Common myeloid progenitor, CD34-positive (primary cell): Measurements from ENCODE around the gene TAF11L7.
"Not testable (repeated sequence)": the region's sequence is repeated elsewhere in the genome, so short reads cannot be mapped to it uniquely, and the experiment has no call there.

ENCODE experiments used
- CTCF ChIA-PET: fragments of 350-600 bp; sonication (Branson Sonifier 250); formaldehyde crosslinking; loops from one replicate; lab custom pipeline; 2021; ENCODE audit warnings: antibody characterized with exemption; lab: Charles Lee
- POLR2A ChIA-PET: fragments of 350-600 bp; sonication (Branson Sonifier 250); formaldehyde crosslinking; loops from one replicate; lab custom pipeline; 2021; ENCODE audit warnings: antibody characterized with exemption; lab: Charles Lee
- DNase-seq, 3 donors: peaks; one replicate each; pipeline versions ENCODE4 v3.0.0 to v3.0.0-alpha.2; 2013
- H3K27ac ChIP-seq, 2 experiments: 1 replicate in 1 of 2; 2 replicates in 1 of 2; pipeline ENCODE4 v1.7.0; 2013; ENCODE audit warnings: inconsistent platforms in 2 of 2, low read length in 2 of 2, mild to moderate bottlenecking in 2 of 2, low read depth in 1 of 2, moderate library complexity in 1 of 2; ENCODE audit not compliant: severe bottlenecking in 2 of 2, insufficient read depth in 1 of 2, poor library complexity in 1 of 2
- H3K27me3 ChIP-seq, 5 experiments: replicated peaks in 2 of 5; 1 replicate in 3 of 5; 2 replicates in 2 of 5; pipeline versions ENCODE4 v1.6.1 to v1.7.0; 2013; ENCODE audit warnings: low read length in 4 of 5, mild to moderate bottlenecking in 2 of 5, moderate library complexity in 2 of 5, inconsistent platforms in 1 of 5; ENCODE audit not compliant: insufficient read depth in 5 of 5, control insufficient read depth in 4 of 5
- H3K36me3 ChIP-seq, 4 experiments: 1 replicate in 2 of 4; 2 replicates in 2 of 4; pipeline versions ENCODE4 v1.6.1 to v1.7.0; 2013; ENCODE audit warnings: low read length in 3 of 4, control low read depth in 1 of 4, mild to moderate bottlenecking in 1 of 4; ENCODE audit not compliant: control insufficient read depth in 4 of 4, insufficient read depth in 4 of 4
- H3K4me1 ChIP-seq, 4 experiments: 1 replicate in 3 of 4; 2 replicates in 1 of 4; pipeline versions ENCODE4 v1.6.1 to v1.7.1; 2013; ENCODE audit warnings: low read length in 3 of 4, mild to moderate bottlenecking in 3 of 4, control low read depth in 1 of 4, inconsistent platforms in 1 of 4, moderate library complexity in 1 of 4; ENCODE audit not compliant: control insufficient read depth in 4 of 4, insufficient read depth in 4 of 4; ENCODE audit errors: control extremely low read depth in 1 of 4
- H3K4me3 ChIP-seq, 7 experiments: 1 replicate in 4 of 7; 2 replicates in 3 of 7; pipeline versions ENCODE4 v1.5.1 to v1.7.0; 2013; ENCODE audit warnings: mild to moderate bottlenecking in 7 of 7, low read length in 6 of 7, moderate library complexity in 6 of 7, inconsistent platforms in 2 of 7, low read depth in 2 of 7, control low read depth in 1 of 7; ENCODE audit not compliant: insufficient read depth in 4 of 7, control insufficient read depth in 1 of 7; ENCODE audit errors: extremely low read depth in 1 of 7
- H3K9me3 ChIP-seq, 5 experiments: 1 replicate in 4 of 5; 2 replicates in 1 of 5; pipeline versions ENCODE4 v1.6.1 to v1.7.1; 2013; ENCODE audit warnings: low read length in 4 of 5, mild to moderate bottlenecking in 2 of 5, inconsistent platforms in 1 of 5, low read depth in 1 of 5, moderate library complexity in 1 of 5; ENCODE audit not compliant: control insufficient read depth in 4 of 5, insufficient read depth in 2 of 5; ENCODE audit errors: control extremely low read depth in 1 of 5
- WGBS: methylation state at CpG from one replicate; pipeline ENCODE4 v1.1.5; 2013; ENCODE audit not compliant: insufficient coverage; 5-methylcytosine and 5-hydroxymethylcytosine counted together

TAF11L7 gene

DNA sequence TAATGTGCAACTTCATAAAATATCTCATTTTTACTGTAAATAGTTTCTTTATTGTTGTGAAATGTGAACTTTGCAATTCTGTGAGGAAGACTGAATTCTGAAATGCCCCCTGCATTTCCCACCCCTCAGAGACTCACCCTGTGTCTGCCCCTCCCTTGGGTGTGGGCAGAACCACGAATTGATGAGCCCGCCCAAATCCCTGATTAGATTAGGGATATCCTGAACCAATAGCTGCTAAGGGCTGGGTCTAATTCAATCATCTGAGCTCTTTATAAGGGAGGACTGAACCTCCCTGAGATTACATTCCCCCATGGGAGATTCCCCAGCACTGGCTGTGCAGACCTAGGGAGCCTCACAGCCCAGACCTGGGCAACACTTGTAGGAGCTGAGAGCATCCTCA, 24.5 kb upstream of the TAF11L7 start, which contains the start of gene TAF11L12:
Gene TAF11L12 (plus strand): TSS at position 301 of the 400 bp plus-strand sequence.
- H3K27ac ChIP-seq, H3K4me1 ChIP-seq, POLR2A ChIA-PET, H3K36me3 ChIP-seq, H3K27me3 ChIP-seq, CTCF ChIA-PET, DNase-seq, H3K4me3 ChIP-seq, H3K9me3 ChIP-seq: not testable (repeated sequence)
- 100% methylated on average over 2 of the region's 2 CpGs for WGBS

DNA sequence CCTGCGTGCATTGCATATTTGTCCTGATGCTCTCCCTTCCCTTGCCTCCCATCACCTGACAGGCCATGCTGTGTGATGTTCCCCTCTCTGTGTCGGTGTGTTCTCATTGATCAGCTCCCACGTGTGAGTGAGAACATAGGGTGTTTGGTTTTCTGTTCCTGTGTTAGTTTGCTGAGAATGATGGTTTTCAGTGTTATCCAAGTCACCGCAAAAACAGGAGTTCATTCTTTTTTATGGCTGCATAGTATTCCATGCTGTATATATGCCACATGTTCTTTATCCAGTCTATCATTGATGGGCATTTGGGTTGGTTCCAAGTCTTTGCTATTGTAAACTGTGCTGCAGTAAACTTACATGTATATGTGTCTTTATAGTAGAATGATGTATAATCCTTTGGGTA, 21.9 kb upstream of the TAF11L7 start:
- H3K4me3 ChIP-seq, CTCF ChIA-PET, H3K4me1 ChIP-seq, H3K36me3 ChIP-seq, H3K27ac ChIP-seq, H3K9me3 ChIP-seq, DNase-seq, H3K27me3 ChIP-seq, POLR2A ChIA-PET: not testable (repeated sequence)
- WGBS: 90% methylated on average over 2 of the region's 4 CpGs

DNA sequence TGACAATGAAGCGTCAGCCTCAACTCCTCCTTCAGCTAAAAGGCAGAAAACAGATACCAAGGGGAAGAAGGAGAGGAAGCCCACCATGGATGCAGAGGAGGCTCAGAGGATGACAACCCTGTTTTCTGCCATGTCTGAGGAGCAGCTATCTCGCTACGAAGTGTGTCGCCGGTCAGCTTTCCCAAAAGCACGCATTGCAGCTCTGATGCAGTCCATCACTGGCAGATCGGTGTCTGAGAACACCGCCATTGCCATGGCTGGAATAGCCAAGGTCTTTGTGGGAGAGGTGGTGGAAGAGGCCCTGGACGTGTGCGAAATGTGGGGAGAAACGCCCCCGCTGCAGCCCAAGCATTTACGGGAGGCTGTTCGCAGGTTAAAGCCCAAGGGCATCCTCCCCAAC, 19.4 kb upstream of the TAF11L7 start:
- Histone ChIP-seq H3K27me3 (no peaks in the 10 kb centered on the region), H3K36me3 (no peaks in the 10 kb centered on the region), H3K4me3 (no peak overlapping the region), H3K27ac (no peak overlapping the region), H3K4me1 (no peaks in the 10 kb centered on the region), H3K9me3 (peaks cover 0 to 2% (median 0%) of the 10 kb centered on the region in 5 experiments)
- POLR2A ChIA-PET: no interaction called here
- WGBS: 100% methylated on average over 1 of the region's 14 CpGs
- CTCF ChIA-PET: no interaction called here
- no peak for DNase-seq

DNA sequence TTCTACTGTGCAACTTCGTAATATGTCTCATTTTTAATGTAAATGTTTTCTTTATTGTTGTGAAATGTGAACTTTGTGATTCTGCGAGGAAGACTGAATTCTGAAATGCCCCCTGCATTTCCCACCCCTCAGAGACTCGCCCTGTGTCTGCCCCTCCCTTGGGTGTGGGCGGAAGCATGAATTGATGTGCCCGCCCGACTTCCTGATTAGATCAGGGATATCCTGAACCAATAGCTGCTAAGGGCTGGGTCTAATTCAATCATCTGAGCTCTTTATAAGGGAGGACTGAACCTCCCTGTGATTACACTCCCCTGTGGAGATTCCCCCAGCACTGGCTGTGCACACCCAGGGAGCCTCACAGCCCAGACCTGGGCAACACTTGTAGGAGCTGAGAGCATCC, 18.3 kb upstream of the TAF11L7 start, which contains the start of gene TAF11L11:
Gene TAF11L11 (plus strand): TSS at position 304 of the 400 bp plus-strand sequence.
- H3K4me3 ChIP-seq, CTCF ChIA-PET, H3K4me1 ChIP-seq, H3K27ac ChIP-seq, H3K36me3 ChIP-seq, DNase-seq, H3K27me3 ChIP-seq, H3K9me3 ChIP-seq: not testable (repeated sequence)
- POLR2A ChIA-PET: interaction anchor here (0.6 kb wide), 1 partner anchor 224 kb away, joined by 4 read pairs; no protein-coding TSS in a partner anchor
- WGBS: no CpG with 5 or more reads among the region's 6 CpGs

DNA sequence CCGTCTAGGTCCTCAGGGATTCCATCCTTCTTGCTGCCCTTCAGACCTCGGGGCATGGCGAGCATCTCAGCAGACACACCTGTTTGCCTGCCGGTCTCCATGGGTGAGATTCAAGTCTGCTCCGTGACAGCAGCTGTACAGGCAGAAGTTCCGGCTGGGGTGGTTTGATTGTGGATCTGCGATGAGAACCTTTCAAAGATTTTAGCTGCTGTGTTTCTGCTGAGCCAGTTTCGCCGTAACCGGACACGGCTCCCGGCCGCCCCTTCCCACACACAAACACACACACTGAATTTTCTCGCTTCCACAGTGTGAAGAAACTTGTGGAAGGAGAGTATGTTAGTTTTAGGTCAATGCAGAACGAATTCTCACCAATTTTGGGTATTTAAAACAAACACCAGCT, 12.2 kb upstream of the TAF11L7 start, which contains the start of gene TAF11L10:
Gene TAF11L10 (minus strand): TSS at position 101 of the 400 bp plus-strand sequence.
- H3K4me1 ChIP-seq, DNase-seq, H3K9me3 ChIP-seq, POLR2A ChIA-PET, CTCF ChIA-PET, H3K27me3 ChIP-seq, H3K36me3 ChIP-seq, H3K4me3 ChIP-seq, H3K27ac ChIP-seq: not testable (repeated sequence)
- no CpG with 5 or more reads among the region's 15 CpGs for WGBS

DNA sequence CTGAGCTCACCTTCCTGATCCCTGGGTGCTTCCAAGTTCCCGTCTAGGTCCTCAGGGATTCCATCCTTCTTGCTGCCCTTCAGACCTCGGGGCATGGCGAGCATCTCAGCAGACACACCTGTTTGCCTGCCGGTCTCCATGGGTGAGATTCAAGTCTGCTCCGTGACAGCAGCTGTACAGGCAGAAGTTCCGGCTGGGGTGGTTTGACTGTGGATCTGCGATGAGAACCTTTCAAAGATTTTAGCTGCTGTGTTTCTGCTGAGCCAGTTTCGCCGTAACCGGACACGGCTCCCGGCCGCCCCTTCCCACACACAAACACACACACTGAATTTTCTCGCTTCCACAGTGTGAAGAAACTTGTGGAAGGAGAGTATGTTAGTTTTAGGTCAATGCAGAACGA, 8.7 kb upstream of the TAF11L7 start, which contains the start of gene TAF11L9:
Gene TAF11L9 (minus strand): TSS at position 140 of the 400 bp plus-strand sequence.
- CTCF ChIA-PET, H3K9me3 ChIP-seq, H3K27me3 ChIP-seq, H3K27ac ChIP-seq, H3K36me3 ChIP-seq, POLR2A ChIA-PET, H3K4me1 ChIP-seq, H3K4me3 ChIP-seq, DNase-seq: not testable (repeated sequence)
- WGBS: no CpG with 5 or more reads among the region's 15 CpGs

DNA sequence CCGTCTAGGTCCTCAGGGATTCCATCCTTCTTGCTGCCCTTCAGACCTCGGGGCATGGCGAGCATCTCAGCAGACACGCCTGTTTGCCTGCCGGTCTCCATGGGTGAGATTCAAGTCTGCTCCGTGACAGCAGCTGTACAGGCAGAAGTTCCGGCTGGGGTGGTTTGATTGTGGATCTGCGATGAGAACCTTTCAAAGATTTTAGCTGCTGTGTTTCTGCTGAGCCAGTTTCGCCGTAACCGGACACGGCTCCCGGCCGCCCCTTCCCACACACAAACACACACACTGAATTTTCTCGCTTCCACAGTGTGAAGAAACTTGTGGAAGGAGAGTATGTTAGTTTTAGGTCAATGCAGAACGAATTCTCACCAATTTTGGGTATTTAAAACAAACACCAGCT, 5.3 kb upstream of the TAF11L7 start, which contains the start of gene TAF11L8:
Gene TAF11L8 (minus strand): TSS at position 101 of the 400 bp plus-strand sequence.
- DNase-seq, H3K27ac ChIP-seq, H3K4me1 ChIP-seq, CTCF ChIA-PET, H3K36me3 ChIP-seq, H3K27me3 ChIP-seq, H3K9me3 ChIP-seq, POLR2A ChIA-PET, H3K4me3 ChIP-seq: not testable (repeated sequence)
- no CpG with 5 or more reads among the region's 16 CpGs for WGBS
